Brain microvascular endothelial cell (primary cell): Measurements from ENCODE around the gene FKRP.

Experiments used
- DNase-seq: peaks from one replicate; pipeline ENCODE4 v3.0.0-alpha.2; 2020
- H3K27ac ChIP-seq: fragments of 250-450 bp; sonication (Bioruptor Pico); 2 replicates; pipeline ENCODE4 v1.5.1; 2020; ENCODE audit warnings: mild to moderate bottlenecking, moderate library complexity
- H3K27me3 ChIP-seq: fragments of 250-450 bp; sonication (Bioruptor Pico); replicated peaks from 2 replicates; pipeline ENCODE4 v1.5.1; 2020; ENCODE audit warnings: mild to moderate bottlenecking
- H3K36me3 ChIP-seq: fragments of 250-450 bp; sonication (Bioruptor Pico); replicated peaks from 2 replicates; pipeline ENCODE4 v1.5.1; 2020; ENCODE audit warnings: mild to moderate bottlenecking
- H3K4me3 ChIP-seq: 2 replicates; pipeline ENCODE4 v1.5.1; 2011; ENCODE audit warnings: low read depth, mild to moderate bottlenecking, control low read depth, low read length, moderate library complexity
- in situ Hi-C: cut with HindIII; loops from 2 replicates; pipeline ENCODE4 v1.10.0; 2017; ENCODE audit warnings: low sequenced_read_pairs, low pct_ligation_motif_present
- TF ChIP-seq, protein P1 (sequence below): IDR thresholded peaks from 2 replicates; pipeline ENCODE4 v1.5.1; 2011; ENCODE audit warnings: low read depth, mild to moderate bottlenecking, moderate library complexity, low read length, control low read depth, inconsistent platforms; ENCODE audit errors: missing control alignments

Gene FKRP

DNA sequence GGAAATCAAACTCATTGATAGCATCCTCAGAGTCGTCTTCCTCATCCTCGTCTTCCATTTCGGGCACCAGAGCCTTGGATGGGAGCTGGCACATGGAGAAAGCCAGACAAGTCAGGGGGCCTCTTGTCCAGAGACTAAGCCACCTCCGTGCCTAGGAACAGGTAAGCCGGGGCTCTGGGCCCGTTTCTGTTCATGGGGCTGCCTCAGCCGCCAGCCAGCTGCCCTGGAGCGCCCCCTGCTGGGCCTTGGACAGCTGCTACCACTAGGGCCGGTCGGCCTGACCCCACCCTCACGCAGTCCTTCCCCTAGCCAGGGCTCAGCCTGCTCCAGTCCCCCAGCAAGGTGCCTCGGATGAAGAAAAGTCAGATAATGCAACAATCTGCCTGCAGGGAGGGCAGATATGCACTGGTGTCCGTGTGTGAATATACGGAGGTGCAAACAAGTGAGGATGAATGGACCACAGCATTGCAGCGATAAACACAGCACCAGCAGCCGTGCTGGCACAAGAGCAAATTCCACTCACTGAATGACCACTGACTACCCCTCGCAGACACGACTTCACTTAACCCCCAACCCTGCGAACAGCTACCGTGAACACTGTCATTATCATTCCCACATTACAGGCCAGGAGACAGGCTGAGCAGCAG lies 17.0 kb upstream of the FKRP start:
- peaks cover 81% of the 10 kb centered on the region for H3K36me3 ChIP-seq
- no peak overlapping the region for H3K27ac ChIP-seq
- in situ Hi-C loops, result no loop called here
- H3K4me3 ChIP-seq, result no peak overlapping the region
- DNase-seq, result peak; percentile 43
- TF ChIP-seq, protein P1, sequence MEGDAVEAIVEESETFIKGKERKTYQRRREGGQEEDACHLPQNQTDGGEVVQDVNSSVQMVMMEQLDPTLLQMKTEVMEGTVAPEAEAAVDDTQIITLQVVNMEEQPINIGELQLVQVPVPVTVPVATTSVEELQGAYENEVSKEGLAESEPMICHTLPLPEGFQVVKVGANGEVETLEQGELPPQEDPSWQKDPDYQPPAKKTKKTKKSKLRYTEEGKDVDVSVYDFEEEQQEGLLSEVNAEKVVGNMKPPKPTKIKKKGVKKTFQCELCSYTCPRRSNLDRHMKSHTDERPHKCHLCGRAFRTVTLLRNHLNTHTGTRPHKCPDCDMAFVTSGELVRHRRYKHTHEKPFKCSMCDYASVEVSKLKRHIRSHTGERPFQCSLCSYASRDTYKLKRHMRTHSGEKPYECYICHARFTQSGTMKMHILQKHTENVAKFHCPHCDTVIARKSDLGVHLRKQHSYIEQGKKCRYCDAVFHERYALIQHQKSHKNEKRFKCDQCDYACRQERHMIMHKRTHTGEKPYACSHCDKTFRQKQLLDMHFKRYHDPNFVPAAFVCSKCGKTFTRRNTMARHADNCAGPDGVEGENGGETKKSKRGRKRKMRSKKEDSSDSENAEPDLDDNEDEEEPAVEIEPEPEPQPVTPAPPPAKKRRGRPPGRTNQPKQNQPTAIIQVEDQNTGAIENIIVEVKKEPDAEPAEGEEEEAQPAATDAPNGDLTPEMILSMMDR, result peak; percentile 98
- H3K27me3 ChIP-seq, result no peaks in the 10 kb centered on the region

DNA sequence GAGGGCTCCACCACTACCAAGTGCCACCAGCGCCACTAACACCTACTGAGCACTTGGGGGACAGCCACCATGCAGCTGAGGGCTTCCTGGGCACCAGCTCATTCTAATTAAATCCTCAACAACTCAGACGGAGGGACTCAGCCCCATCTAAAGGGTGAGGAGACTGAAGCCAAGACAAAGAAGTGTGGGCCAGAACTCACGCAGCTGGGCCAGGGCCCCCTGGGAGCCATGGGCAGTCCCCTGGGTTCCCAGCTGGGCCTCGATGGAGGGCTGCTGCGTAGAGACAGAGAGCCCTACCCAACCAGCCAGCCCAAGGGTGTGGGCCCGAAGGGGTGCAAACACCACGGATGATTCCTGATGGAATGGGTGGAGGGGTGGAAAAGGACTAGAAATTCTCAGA lies 16.2 kb upstream of the FKRP start:
- Histone ChIP-seq H3K27me3 (no peaks in the 10 kb centered on the region), H3K4me3 (no peak overlapping the region), H3K27ac (peak overlapping the region; percentile 86), H3K36me3 (peaks cover 78% of the 10 kb centered on the region)
- TF ChIP-seq, protein P1, result no peak
- in situ Hi-C loops, result no loop called here
- no peak for DNase-seq

DNA sequence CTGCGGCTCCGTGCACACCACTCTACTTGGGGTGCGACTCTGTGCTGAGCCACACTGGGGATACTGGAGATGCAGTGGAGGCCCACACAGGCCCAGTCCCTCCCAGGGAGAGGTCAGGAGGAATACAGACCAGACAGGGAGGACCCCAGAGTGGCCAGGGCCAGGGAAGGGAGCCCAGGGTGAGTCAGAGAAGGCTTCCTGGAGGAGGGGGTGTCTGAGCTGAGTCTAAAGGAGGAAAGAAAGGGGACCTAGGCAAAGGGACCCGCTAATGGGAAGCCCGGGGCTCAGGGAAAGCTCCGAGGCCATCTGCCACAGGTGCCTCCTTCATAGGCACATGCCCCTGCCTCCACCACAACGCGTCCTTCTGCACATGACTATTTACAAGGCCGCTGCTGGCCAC lies 15.7 kb upstream of the FKRP start:
- in situ Hi-C loops, result no loop called here
- TF ChIP-seq, protein P1, result no peak
- Histone ChIP-seq H3K36me3 (peaks cover 76% of the 10 kb centered on the region), H3K4me3 (no peak overlapping the region), H3K27me3 (no peaks in the 10 kb centered on the region), H3K27ac (peak overlapping the region; percentile 86)
- no peak for DNase-seq

DNA sequence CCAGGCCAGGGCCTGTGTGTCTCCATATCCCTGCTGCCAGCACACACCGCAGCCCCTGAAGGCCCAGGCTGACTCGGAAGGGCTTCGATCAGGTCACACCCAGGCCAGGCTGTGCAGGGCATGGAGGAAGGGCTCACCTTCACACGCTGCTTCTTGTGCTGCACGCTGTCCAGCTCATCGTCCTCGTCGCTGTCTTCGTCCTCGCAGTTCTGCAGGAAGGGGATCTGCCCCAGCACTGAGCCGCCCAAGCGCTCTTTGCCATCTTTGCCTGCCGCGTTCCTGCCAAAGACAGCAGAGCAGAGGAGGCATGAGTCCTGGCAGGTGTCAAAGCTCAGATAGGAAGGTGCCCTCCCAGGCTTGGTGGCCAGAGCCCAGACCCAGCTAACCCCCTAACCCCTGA lies 15.3 kb upstream of the FKRP start:
- peak overlapping the region; percentile 86 for H3K27ac ChIP-seq
- H3K27me3 ChIP-seq, result no peaks in the 10 kb centered on the region
- peaks cover 74% of the 10 kb centered on the region for H3K36me3 ChIP-seq
- no peak for DNase-seq
- in situ Hi-C loops, result no loop called here
- no peak overlapping the region for H3K4me3 ChIP-seq
- TF ChIP-seq, protein P1, result no peak

DNA sequence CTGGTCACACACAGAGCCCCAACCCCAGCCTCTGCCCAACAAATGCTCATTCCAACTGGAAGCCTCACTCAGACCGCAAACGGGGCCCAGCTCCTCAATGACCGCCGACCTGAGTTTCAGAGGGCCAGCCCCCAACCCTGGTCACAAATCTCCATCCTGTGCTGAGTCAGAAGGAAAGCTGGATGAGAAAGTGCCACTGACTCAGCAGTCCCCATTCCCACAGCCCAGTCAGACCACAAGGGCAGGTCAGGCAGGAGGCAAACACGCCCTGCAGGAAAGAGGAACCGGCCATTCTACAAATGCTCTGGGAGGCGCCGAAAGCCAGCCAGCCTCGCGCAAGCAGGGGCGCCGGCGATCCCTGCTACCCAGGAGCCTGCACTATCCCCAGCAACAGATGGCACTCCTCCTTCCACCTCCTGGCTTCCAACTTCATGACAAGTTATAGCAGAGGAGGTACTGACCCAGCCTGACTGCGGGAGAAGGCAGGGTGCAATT lies 14.8 kb upstream of the FKRP start:
- DNase-seq, result peak; percentile 96
- no peaks in the 10 kb centered on the region for H3K27me3 ChIP-seq
- in situ Hi-C loops, result no loop called here
- H3K36me3 ChIP-seq, result peaks cover 73% of the 10 kb centered on the region
- peak overlapping the region; percentile 9 for H3K4me3 ChIP-seq
- TF ChIP-seq, protein P1, result no peak
- H3K27ac ChIP-seq, result peak overlapping the region; percentile 86

DNA sequence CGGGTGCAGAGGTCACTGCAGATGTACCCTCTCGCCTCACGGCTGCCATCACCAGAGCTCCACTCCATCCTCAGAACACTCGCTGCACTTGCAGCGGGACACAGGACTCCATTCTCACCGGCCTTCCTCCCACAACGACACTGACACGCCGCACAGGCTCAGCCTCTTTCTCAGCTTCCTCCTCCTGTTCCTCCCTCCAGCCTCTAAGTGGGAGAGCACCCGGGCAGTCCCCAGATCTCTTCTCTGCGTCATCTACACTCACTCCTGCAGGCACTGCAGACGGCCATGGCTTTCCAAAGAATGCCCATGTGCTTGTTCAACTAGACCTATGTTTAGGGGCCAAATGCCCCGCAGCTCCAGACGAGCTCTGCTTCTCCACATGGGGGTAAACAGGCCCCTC lies 14.3 kb upstream of the FKRP start:
- Histone ChIP-seq H3K4me3 (no peak overlapping the region), H3K36me3 (peaks cover 70% of the 10 kb centered on the region), H3K27ac (peak overlapping the region; percentile 86), H3K27me3 (no peaks in the 10 kb centered on the region)
- TF ChIP-seq, protein P1, result no peak
- in situ Hi-C loops, result no loop called here
- peak; percentile 51 for DNase-seq
